K562 (cell line): ENCODE results near the gene UBAC2. TPM values are rescaled to one million over a fixed set of nuclear protein-coding genes. Genes with fewer than 3 reads are reported as not detected.

Source experiments
- ATAC-seq: fragments of 200-7000 bp; cut with Tn5 transposase; 3 replicates; pipeline ENCODE4 v1.9.1; 2020; ENCODE audit warnings: moderate library complexity
- BruUV-seq: library from RNA; stranded (reverse); fragments of 400-500 nt; replicated peaks from 2 replicates; lab custom pipeline; 2021; lab: Mats Ljungman, UMichigan
- CTCF ChIA-PET: fragments of 300-600 bp; formaldehyde crosslinking; extraction: SDS; loops from one replicate; lab custom pipeline; 2021; ENCODE audit warnings: low intra/inter-chr PET ratio; lab: Yijun Ruan, JAX
- POLR2A ChIA-PET: fragments of 300-600, 350-650 bp; sonication (Branson Sonifier 250); formaldehyde crosslinking; extraction: SDS; loops from one replicate; lab custom pipeline; 2021; ENCODE audit warnings: antibody characterized with exemption, inconsistent platforms; lab: Yijun Ruan, JAX
- DNase-seq, 4 experiments: peaks; one replicate each; pipeline versions ENCODE4 v3.0.0 to v3.0.0-alpha.2; 2011 to 2018; ENCODE audit warnings: low spot score in 3 of 4, mixed read lengths in 3 of 4; ENCODE audit errors: extremely low read depth in 1 of 4
- FAIRE-seq: peaks from 2 replicates; lab custom pipeline; 2011; peaks lifted over from hg19 to GRCh38; lab: Jason Lieb, UNC
- H2AFZ ChIP-seq: 2 replicates; pipeline ENCODE4 v1.6.0; 2011; ENCODE audit warnings: low read depth, low read length, control low read depth, inconsistent platforms
- H3K27ac ChIP-seq: fragments of 200-600 bp; 3 replicates; pipeline ENCODE4 v1.8.0; 2011; ENCODE audit warnings: low read depth, mild to moderate bottlenecking, control low read depth, inconsistent platforms, low read length, moderate library complexity, mixed read lengths; ENCODE audit errors: extremely low read depth
- H3K27me3 ChIP-seq, 2 experiments: fragments of 300-600 bp in 1 of 2; 2 replicates in 1 of 2; 3 replicates in 1 of 2; pipeline versions ENCODE4 v1.6.0 to v1.8.0; 2011; ENCODE audit warnings: inconsistent platforms in 2 of 2, low read length in 2 of 2, mild to moderate bottlenecking in 1 of 2, mixed read lengths in 1 of 2, moderate library complexity in 1 of 2; ENCODE audit not compliant: control insufficient read depth in 2 of 2, insufficient read depth in 2 of 2
- H3K36me3 ChIP-seq: fragments of 300-600 bp; 3 replicates; pipeline ENCODE4 v1.8.0; 2011; ENCODE audit warnings: mild to moderate bottlenecking, low read length, inconsistent platforms; ENCODE audit not compliant: control insufficient read depth, insufficient read depth
- H3K4me1 ChIP-seq, 2 experiments: fragments of 200-600 bp in 1 of 2; replicated peaks in 1 of 2; 2 replicates in 1 of 2; 3 replicates in 1 of 2; pipeline versions ENCODE4 v1.5.1 to v1.8.0; 2011; ENCODE audit warnings: inconsistent platforms in 2 of 2, low read length in 2 of 2, mild to moderate bottlenecking in 1 of 2, mixed read lengths in 1 of 2, moderate library complexity in 1 of 2; ENCODE audit not compliant: control insufficient read depth in 2 of 2, insufficient read depth in 2 of 2
- H3K4me2 ChIP-seq: 2 replicates; pipeline ENCODE4 v1.6.1; 2011; ENCODE audit warnings: low read length, control low read depth, inconsistent platforms, mixed read lengths; ENCODE audit not compliant: insufficient read depth
- H3K4me3 ChIP-seq: fragments of 200-600 bp; sonication (generic), shearing (Covaris generic); 2 replicates; pipeline ENCODE4 v1.5.1; 2016; ENCODE audit warnings: control low read depth, inconsistent platforms
- H3K79me2 ChIP-seq: fragments of 200-600 bp; 3 replicates; pipeline ENCODE4 v1.8.0; 2011; ENCODE audit warnings: low read length, inconsistent platforms; ENCODE audit not compliant: control insufficient read depth, insufficient read depth
- H3K9ac ChIP-seq, 2 experiments: 2 replicates each; pipeline versions ENCODE4 v1.6.0 to v1.6.1; 2011; ENCODE audit warnings: low read depth in 2 of 2, low read length in 2 of 2, control low read depth in 1 of 2, inconsistent platforms in 1 of 2, mild to moderate bottlenecking in 1 of 2, mixed read lengths in 1 of 2; ENCODE audit not compliant: insufficient read depth in 1 of 2
- H3K9me1 ChIP-seq: one replicate; pipeline ENCODE4 v1.6.0; 2011; ENCODE audit warnings: inconsistent platforms, mild to moderate bottlenecking, low read length, moderate library complexity; ENCODE audit not compliant: control insufficient read depth, insufficient read depth
- H3K9me3 ChIP-seq: replicated peaks from 2 replicates; pipeline ENCODE4 v1.5.1; 2011; ENCODE audit warnings: low read depth, low read length, inconsistent platforms; ENCODE audit not compliant: control insufficient read depth, insufficient read depth
- H4K20me1 ChIP-seq: replicated peaks from 2 replicates; pipeline ENCODE4 v1.6.1; 2011; ENCODE audit warnings: low read length, inconsistent platforms, mixed read lengths; ENCODE audit not compliant: control insufficient read depth, insufficient read depth
- ARID2 ChIP-seq: fragments of 450-650 bp; IDR thresholded peaks from 2 replicates; pipeline ENCODE4 v1.6.1; 2017; ENCODE audit warnings: antibody characterized with exemption, mild to moderate bottlenecking
- C11orf30 ChIP-seq: fragments of 450-650 bp; IDR thresholded peaks from 2 replicates; pipeline ENCODE4 v1.6.1; 2016; ENCODE audit warnings: low read depth, mild to moderate bottlenecking
- CREBBP ChIP-seq: IDR thresholded peaks from one replicate; pipeline ENCODE4 v1.6.1; 2012; ENCODE audit warnings: low read depth, mild to moderate bottlenecking, control low read depth, inconsistent platforms, low read length
- KAT8 ChIP-seq: fragments of 450-650 bp; IDR thresholded peaks from 2 replicates; pipeline ENCODE4 v1.6.1; 2016; ENCODE audit warnings: low read depth, mild to moderate bottlenecking
- MAFF ChIP-seq: IDR thresholded peaks from 2 replicates; pipeline ENCODE4 v1.6.1; 2012; ENCODE audit warnings: low read length, improper control_type of control experiment
- MAFG ChIP-seq: fragments of 450-650 bp; conservative IDR thresholded peaks from 2 replicates; pipeline ENCODE4 v1.6.1; 2016; ENCODE audit warnings: missing genetic modification characterization, missing compliant biosample characterization
- MAFK ChIP-seq: IDR thresholded peaks from 2 replicates; pipeline ENCODE4 v1.6.1; 2011; ENCODE audit warnings: low read length, improper control_type of control experiment
- MCM3 ChIP-seq: fragments of 450-650 bp; IDR thresholded peaks from 2 replicates; pipeline ENCODE4 v1.6.1; 2016
- NBN ChIP-seq: fragments of 450-650 bp; IDR thresholded peaks from 2 replicates; pipeline ENCODE4 v1.6.1; 2016; ENCODE audit warnings: low read depth, mild to moderate bottlenecking
- RAD21 ChIP-seq, 2 experiments: fragments of 250-450 bp in 1 of 2; fragments of 450-650 bp in 1 of 2; sonication (Bioruptor Pico) in 1 of 2; formaldehyde crosslinking in 1 of 2; IDR thresholded peaks in 1 of 2; conservative IDR thresholded peaks in 1 of 2; 2 replicates each; pipeline versions ENCODE4 v1.4.0 to v1.8.0; 2020 to 2022; ENCODE audit warnings: mild to moderate bottlenecking in 2 of 2, moderate library complexity in 1 of 2
- SLC30A9 ChIP-seq: fragments of 250-450 bp; sonication (Bioruptor Pico); IDR thresholded peaks from 2 replicates; pipeline ENCODE4 v1.8.0; 2022; ENCODE audit warnings: mild to moderate bottlenecking, moderate library complexity
- SMARCE1 ChIP-seq: fragments of 450-650 bp; IDR thresholded peaks from 2 replicates; pipeline ENCODE4 v1.7.1; 2016; ENCODE audit warnings: mild to moderate bottlenecking
- TAL1 ChIP-seq: fragments of 450-650 bp; IDR thresholded peaks from 2 replicates; pipeline ENCODE4 v1.6.1; 2016; ENCODE audit warnings: mild to moderate bottlenecking
- TCFL5 ChIP-seq: fragments of 250-450 bp; sonication (Bioruptor Pico); conservative IDR thresholded peaks from 2 replicates; pipeline ENCODE4 v1.6.1; 2021; ENCODE audit warnings: mild to moderate bottlenecking, moderate library complexity, matching md5 sums
- THRAP3 ChIP-seq: fragments of 450-650 bp; IDR thresholded peaks from 2 replicates; pipeline ENCODE4 v1.6.1; 2016; ENCODE audit warnings: mild to moderate bottlenecking, inconsistent platforms, borderline replicate concordance
- ZNF316 ChIP-seq: fragments of 450-650 bp; IDR thresholded peaks from 2 replicates; pipeline ENCODE4 v1.6.1; 2016
- ZNF830 ChIP-seq: fragments of 250-450 bp; sonication (Bioruptor Pico); IDR thresholded peaks from 2 replicates; pipeline ENCODE4 v1.5.0; 2021; ENCODE audit warnings: mild to moderate bottlenecking
- ZZZ3 ChIP-seq: fragments of 450-650 bp; IDR thresholded peaks from 2 replicates; pipeline ENCODE4 v1.6.1; 2016; ENCODE audit warnings: antibody characterized with exemption, mild to moderate bottlenecking, moderate library complexity
- WGBS: fragments of 100-300 bp; shearing (Covaris generic); methylation state at CpG from one replicate; pipeline ENCODE4 v1.1.6; 2016; ENCODE audit warnings: low coverage, mixed read lengths; ENCODE audit not compliant: insufficient coverage; ENCODE audit errors: missing lambda C conversion rate; 5-methylcytosine and 5-hydroxymethylcytosine counted together
- in situ Hi-C: fragments of 300-500 bp; cut with MboI; formaldehyde crosslinking; loops from 4 replicates; pipeline ENCODE4 v1.15.0; 2018; ENCODE audit warnings: inconsistent platforms, mixed read lengths
- intact Hi-C: fragments of 100-400 bp; cut with micrococcal nuclease; formaldehyde crosslinking; loops from 2 replicates; pipeline ENCODE4 v1.14.2; 2022
- polyA plus RNA-seq, 8 experiments: library from polyadenylated mRNA; depleted of rRNA in 4 of 8; stranded (reverse) in 5 of 8; unstranded in 3 of 8; fragments of >200 nt; fragmentation: Nextera tagmentation in 2 of 8; fragmentation: Illumina TruSeq in 1 of 8; extraction: Ambion mirVana in 2 of 8; extraction: Trizol in 1 of 8; gene quantifications; 2 replicates each; pipeline versions ENCODE4 v1.2.1 to v1.2.3, GENCODE V29; 2011 to 2014; ENCODE audit warnings: inconsistent platforms in 1 of 8, missing spikeins in 1 of 8
- total RNA-seq, 7 experiments: library from RNA; depleted of rRNA in 6 of 7; stranded (reverse); fragments of >200 nt in 6 of 7; fragmentation: Illumina TruSeq in 2 of 7; extraction: Trizol in 2 of 7; gene quantifications; 2 replicates each; pipeline versions ENCODE4 v1.2.1 to v1.2.3, GENCODE V29; 2011 to 2021; ENCODE audit warnings: low replicate concordance in 1 of 7
- TF ChIP-seq, protein P1 (sequence below): sonication (generic); formaldehyde crosslinking; IDR thresholded peaks from 2 replicates; pipeline ENCODE4 v1.9.0; 2022; ENCODE audit warnings: mild to moderate bottlenecking, missing genetic modification reagents
- TF ChIP-seq, protein P2 (sequence below): fragments of 250-450 bp; sonication (Bioruptor Pico); IDR thresholded peaks from 2 replicates; pipeline ENCODE4 v1.5.0; 2022; ENCODE audit warnings: mild to moderate bottlenecking
- TF ChIP-seq, protein P3 (sequence below): fragments of 450-650 bp; formaldehyde crosslinking; IDR thresholded peaks from 2 replicates; pipeline ENCODE4 v1.4.0; 2020; ENCODE audit warnings: mild to moderate bottlenecking, moderate library complexity

The UBAC2 gene
- total and polyA plus RNA-seq, 9 of the 15 experiments (the other 6 are each of a cell fraction or from before 2014, with no cell fraction given) = 6.0 to 84.1 (median 32.3) TPM

DNA sequence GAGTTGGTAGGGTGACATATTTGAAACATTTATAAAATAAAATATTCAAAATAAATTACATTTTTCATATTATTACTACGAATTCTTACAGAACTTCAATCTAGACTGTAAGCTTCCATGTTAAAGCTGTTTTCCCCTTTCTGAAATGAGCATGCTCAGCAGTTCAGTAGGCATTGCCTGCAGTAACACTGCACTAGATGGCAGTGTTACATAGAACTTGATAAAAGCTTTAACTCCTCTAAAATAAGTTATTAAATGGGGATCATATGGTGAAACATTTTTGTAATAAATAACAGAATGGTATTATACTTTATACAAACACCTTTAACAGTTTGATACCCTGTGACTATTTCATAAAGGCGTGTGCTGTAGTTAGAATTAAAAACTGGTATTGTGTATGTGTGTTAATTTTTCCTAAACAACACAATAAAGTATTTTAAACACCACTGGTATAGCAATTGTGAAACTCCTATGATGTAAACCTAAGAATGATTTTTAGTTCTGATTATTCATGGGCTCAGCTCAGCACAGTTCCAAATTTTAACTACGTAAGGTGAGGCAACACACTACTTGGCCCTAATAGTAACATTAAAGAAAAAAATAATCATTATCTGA is 69.1 kb downstream of the UBAC2 start:
- Histone ChIP-seq H3K9me1 (no peaks in the 10 kb centered on the region), H4K20me1 (no peaks in the 10 kb centered on the region), H3K27me3 (no peaks in the 10 kb centered on the region), H3K4me2 (no peak overlapping the region), H3K9ac (no peak overlapping the region), H3K79me2 (peaks cover 29% of the 10 kb centered on the region), H3K4me3 (no peak overlapping the region), H3K4me1 (peaks cover 7 to 24% of the 10 kb centered on the region in 2 experiments; a peak in 3 of 5 replicates), H3K36me3 (peaks cover 6% of the 10 kb centered on the region; the same call in 2 of the 3 replicates), H3K27ac (no peak overlapping the region), H3K9me3 (no peaks in the 10 kb centered on the region), H2AFZ (no peak overlapping the region)
- in situ Hi-C loops (loop anchor here (5.0 kb wide), 2 partner anchors 92 to 168 kb away; no protein-coding TSS in a partner anchor), intact Hi-C loops (loop anchor here (1.0 to 10.0 kb wide), 7 partner anchors 63 to 595 kb away; partner anchors contain the start of gene UBAC2)
- ChIA-PET POLR2A (interaction anchor here (0.9 to 1.1 kb wide), 2 partner anchors 11 to 171 kb away, joined by 3 to 4 read pairs; no protein-coding TSS in a partner anchor), CTCF (interaction anchor here (0.6 to 5.6 kb wide), 5 partner anchors 97 to 526 kb away, joined by 3 to 73 read pairs (median 3); no protein-coding TSS in a partner anchor)
- no TSS peak for BruUV-seq
- FAIRE-seq (no peak), DNase-seq (peak in 2 of 4 experiments; percentile 23 to 56), ATAC-seq (peak; percentile 86)
- 35% methylated on average over 3 of the region's 3 CpGs for WGBS
- TF ChIP-seq C11orf30 (peak; percentile 88), MAFK (peak; percentile 76), NBN (no peak), KAT8 (no peak), CREBBP (no peak), TAL1 (no peak), THRAP3 (no peak), ZNF830 (CRISPR knock-in tag) (no peak), SLC30A9 (CRISPR knock-in tag) (no peak), RAD21 (CRISPR knock-in tag; conservative IDR thresholded peaks at IDR 0.05 in 1 of 2, IDR thresholded peaks at IDR 0.05 in 1 of 2) (peak; percentile 80 to 87), ZNF316 (peak; percentile 95), MAFF (peak; percentile 83), TCFL5 (CRISPR knock-in tag) (no peak), ARID2 (0 out of 2 replicates have a peak, but pooled peaks have one; percentile 28), MAFG (tag) (peak; percentile 85), SMARCE1 (no peak), ZZZ3 (no peak), MCM3 (no peak)
- TF ChIP-seq, protein P1, sequence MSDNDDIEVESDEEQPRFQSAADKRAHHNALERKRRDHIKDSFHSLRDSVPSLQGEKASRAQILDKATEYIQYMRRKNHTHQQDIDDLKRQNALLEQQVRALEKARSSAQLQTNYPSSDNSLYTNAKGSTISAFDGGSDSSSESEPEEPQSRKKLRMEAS (CRISPR knock-in tag) = no peak
- TF ChIP-seq, protein P2, sequence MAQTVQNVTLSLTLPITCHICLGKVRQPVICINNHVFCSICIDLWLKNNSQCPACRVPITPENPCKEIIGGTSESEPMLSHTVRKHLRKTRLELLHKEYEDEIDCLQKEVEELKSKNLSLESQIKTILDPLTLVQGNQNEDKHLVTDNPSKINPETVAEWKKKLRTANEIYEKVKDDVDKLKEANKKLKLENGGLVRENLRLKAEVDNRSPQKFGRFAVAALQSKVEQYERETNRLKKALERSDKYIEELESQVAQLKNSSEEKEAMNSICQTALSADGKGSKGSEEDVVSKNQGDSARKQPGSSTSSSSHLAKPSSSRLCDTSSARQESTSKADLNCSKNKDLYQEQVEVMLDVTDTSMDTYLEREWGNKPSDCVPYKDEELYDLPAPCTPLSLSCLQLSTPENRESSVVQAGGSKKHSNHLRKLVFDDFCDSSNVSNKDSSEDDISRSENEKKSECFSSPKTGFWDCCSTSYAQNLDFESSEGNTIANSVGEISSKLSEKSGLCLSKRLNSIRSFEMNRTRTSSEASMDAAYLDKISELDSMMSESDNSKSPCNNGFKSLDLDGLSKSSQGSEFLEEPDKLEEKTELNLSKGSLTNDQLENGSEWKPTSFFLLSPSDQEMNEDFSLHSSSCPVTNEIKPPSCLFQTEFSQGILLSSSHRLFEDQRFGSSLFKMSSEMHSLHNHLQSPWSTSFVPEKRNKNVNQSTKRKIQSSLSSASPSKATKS (CRISPR knock-in tag) = no peak
- TF ChIP-seq, protein P3, sequence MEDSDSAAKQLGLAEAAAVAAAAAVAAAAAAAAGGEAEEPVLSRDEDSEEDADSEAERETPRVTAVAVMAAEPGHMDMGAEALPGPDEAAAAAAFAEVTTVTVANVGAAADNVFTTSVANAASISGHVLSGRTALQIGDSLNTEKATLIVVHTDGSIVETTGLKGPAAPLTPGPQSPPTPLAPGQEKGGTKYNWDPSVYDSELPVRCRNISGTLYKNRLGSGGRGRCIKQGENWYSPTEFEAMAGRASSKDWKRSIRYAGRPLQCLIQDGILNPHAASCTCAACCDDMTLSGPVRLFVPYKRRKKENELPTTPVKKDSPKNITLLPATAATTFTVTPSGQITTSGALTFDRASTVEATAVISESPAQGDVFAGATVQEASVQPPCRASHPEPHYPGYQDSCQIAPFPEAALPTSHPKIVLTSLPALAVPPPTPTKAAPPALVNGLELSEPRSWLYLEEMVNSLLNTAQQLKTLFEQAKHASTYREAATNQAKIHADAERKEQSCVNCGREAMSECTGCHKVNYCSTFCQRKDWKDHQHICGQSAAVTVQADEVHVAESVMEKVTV (CRISPR knock-in tag) = peak; percentile 58
